ENCODE results near the gene GRID2.

DNA sequence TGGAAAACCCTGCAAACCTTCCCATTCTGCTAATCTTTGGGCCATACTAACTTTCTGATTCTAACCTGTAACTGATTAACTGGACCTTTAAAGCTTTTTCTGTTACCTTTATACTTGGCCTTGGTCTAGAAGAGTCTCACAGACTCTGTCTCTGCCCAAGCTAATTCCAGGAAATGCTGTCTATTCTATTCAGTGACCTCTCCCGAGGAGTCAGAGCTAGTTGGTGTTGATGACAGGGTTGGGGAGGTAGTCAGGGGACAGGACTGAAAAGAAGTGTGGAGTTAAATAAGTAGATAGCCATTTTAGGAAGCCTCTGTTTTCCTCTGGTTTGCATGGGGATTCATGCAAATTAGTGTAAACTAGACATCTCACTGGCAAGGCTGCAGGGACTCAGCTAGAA is 429.5 kb downstream of the GRID2 start:
- TF ChIP-seq, protein P1, sequence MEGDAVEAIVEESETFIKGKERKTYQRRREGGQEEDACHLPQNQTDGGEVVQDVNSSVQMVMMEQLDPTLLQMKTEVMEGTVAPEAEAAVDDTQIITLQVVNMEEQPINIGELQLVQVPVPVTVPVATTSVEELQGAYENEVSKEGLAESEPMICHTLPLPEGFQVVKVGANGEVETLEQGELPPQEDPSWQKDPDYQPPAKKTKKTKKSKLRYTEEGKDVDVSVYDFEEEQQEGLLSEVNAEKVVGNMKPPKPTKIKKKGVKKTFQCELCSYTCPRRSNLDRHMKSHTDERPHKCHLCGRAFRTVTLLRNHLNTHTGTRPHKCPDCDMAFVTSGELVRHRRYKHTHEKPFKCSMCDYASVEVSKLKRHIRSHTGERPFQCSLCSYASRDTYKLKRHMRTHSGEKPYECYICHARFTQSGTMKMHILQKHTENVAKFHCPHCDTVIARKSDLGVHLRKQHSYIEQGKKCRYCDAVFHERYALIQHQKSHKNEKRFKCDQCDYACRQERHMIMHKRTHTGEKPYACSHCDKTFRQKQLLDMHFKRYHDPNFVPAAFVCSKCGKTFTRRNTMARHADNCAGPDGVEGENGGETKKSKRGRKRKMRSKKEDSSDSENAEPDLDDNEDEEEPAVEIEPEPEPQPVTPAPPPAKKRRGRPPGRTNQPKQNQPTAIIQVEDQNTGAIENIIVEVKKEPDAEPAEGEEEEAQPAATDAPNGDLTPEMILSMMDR (optimal IDR thresholded peaks at IDR 0.05 in 1 of 3, IDR thresholded peaks at IDR 0.05 in 1 of 3, conservative IDR thresholded peaks at IDR 0.05 in 1 of 3; ENCODE audit: extremely low read depth in 1 of 3, insufficient read depth in 2 of 3, low read length in 3 of 3), result no peak
- no peak for TF ChIP-seq EZH2 (IDR thresholded peaks at IDR 0.05; ENCODE audit: low read length)
